GM21723 (cell line): Measurements from ENCODE around the gene STX2.
"Not testable (repeated sequence)": the region's sequence is repeated elsewhere in the genome, so short reads cannot be mapped to it uniquely, and the experiment has no call there.

ENCODE experiments used
- ATAC-seq: cut with Tn5 transposase; IDR thresholded peaks from one replicate; pipeline ENCODE4 v1.9.1; 2021; ENCODE audit warnings: mild to moderate bottlenecking, moderate library complexity; ENCODE audit not compliant: unreplicated experiment

Gene STX2

DNA sequence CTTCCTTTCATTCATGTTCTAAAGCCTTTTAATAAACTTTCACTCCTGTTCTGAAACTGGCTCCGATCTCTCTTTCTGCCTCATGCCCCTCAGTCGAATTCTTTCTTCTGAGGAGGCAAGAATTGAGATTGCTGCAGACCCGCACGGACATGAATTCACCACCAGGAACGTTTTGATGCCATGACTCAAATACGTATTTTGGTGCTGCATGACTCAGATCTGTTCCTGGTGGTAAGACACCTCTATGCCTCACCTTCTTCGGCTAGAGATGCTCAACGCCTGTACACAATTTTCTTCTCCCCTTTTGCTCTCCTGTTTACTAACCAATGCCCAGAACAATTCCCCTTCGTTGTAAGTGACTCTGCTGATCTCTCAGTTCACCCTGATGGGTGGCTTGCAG, 70.9 kb downstream of the STX2 start:
- no peak for ATAC-seq

GRCh38 chr12:130766470-130766869, 72.6 kb downstream of the STX2 start:
- no peak for ATAC-seq

- no peak for ATAC-seq
These were observed 73.8 kb downstream of the STX2 start for GRCh38 chr12:130765186-130765659.

GRCh38 chr12:130764475-130765185, 74.4 kb downstream of the STX2 start:
- ATAC-seq, result no peak

- no peak for ATAC-seq
These were observed 75.0 kb downstream of the STX2 start for GRCh38 chr12:130764073-130764472.

GRCh38 chr12:130762319-130762675, 76.8 kb downstream of the STX2 start:
- no peak for ATAC-seq

GRCh38 chr12:130761537-130762318, 77.3 kb downstream of the STX2 start:
- ATAC-seq, result peak; percentile 46

- no peak for ATAC-seq
These were observed 84.7 kb downstream of the STX2 start for GRCh38 chr12:130754234-130754901.

DNA sequence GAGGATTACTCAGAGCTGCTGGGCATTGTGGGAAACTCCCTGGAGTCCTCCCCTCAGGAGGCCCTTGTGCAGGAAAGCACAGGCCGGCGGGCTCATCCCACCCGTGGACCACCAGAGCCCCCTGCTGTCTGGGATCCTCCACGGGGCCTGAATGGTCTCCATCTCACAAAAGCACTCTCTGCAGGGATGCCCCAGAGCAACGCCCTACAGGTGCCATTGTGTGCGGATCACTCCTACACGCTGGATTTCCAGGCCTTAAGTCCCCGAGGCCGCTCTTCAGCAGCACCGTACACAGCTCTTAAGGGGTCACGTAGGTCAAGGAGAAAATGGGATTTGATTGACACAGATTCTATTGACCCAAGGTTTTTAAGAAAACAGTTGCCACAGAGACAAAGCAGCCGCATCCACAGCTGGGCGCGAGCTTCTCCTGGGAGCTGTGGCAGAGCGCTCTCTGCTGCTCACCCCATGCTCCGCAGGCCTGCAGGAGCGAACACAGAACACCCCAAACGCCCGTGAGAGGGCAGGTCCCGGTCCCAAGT, 86.3 kb downstream of the STX2 start:
- no peak for ATAC-seq

- not testable (repeated sequence) for ATAC-seq
These were observed 87.0 kb downstream of the STX2 start for GRCh38 chr12:130752037-130752436.

GRCh38 chr12:130748786-130749185, 90.3 kb downstream of the STX2 start:
- ATAC-seq, result no peak

- peak; percentile 91 for ATAC-seq
These were observed 90.9 kb downstream of the STX2 start for GRCh38 chr12:130747867-130748740.

DNA sequence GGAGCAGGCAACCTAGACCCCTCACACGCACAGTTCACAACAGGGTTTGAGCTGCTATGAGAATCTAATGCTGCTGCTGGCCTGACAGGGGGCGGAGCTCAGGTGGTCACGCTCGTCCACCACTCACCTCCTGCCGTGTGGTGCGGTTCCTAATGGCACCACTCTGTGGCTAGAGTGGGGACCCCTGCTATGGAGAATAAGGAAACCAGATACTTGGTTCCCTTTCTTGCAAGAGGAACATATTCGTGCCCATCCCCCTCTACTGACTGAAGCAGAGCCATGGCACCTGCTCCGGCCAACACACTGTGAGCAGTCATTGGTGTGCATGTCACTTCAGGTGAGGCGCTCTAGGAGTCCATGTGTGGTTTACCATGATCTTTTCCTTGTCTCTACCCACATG, 92.5 kb downstream of the STX2 start:
- no peak for ATAC-seq

GRCh38 chr12:130745921-130746320, 93.1 kb downstream of the STX2 start:
- no peak for ATAC-seq

DNA sequence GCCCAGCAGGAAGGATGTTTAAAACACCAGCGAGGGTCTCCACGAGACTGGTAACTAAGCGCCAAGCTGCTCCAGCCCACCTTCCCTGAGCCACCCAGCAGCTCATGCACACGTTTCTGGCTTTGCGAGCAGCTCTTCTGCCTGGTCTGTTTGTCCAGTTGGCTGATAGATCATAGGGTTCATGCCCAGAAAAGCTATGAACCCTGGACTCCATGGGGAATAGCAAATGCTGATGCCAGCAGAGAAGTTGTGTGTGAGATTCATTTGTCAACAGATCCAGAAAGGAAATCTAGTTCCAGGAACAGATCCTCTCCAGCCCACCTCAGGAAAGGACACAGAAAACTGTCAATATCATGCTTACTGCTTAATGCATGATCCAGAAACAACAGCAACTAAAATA, 94.8 kb downstream of the STX2 start:
- ATAC-seq, result no peak

GRCh38 chr12:130743606-130744005, 95.4 kb downstream of the STX2 start:
- ATAC-seq, result no peak

- ATAC-seq, result no peak
These were observed 95.9 kb downstream of the STX2 start for GRCh38 chr12:130743176-130743575.

DNA sequence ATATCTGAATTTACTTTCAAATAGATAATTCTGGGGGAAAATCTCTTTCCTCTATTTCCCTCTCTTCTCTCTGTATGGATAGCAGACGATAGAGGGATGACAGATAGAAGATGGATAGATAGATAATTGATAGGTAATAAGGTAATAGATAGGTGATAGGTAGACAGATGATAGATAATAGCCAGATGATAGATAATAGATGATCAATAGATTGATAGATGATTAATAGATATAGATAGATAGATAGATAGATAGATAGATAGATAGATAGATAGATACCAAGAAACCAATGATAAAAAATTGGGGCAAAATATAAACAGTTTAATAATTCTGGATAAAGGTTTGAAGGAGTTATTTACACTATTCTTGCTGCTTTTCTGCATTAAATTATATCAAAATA, 96.3 kb downstream of the STX2 start:
- ATAC-seq, result no peak

DNA sequence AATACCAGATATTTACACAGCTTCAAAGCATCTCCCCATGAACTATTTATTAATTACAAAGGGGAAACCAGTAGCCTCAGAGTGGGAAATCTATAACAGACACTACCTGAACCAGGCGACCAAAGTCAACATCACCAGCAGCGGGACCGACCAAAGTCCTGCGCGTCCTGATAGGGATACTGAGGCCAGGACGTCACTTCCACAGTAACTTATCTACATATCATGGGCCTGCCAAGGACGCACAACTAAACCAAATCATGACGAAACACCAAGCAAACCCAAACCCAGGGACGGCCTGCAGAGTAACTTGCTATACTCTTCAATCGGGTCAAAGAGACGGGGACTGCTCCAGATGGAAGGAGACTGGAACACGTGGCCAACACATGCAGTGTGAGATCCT, 96.9 kb downstream of the STX2 start:
- ATAC-seq, result no peak
